HepG2 (cell line): ENCODE measurements around the gene BRAF. TPM values are rescaled to one million over a fixed set of nuclear protein-coding genes. Genes with fewer than 3 reads are reported as not detected.

ENCODE experiments used
- ATF1 ChIP-seq: IDR thresholded peaks from 2 replicates; pipeline ENCODE4 v1.6.1; 2016; ENCODE audit warnings: mild to moderate bottlenecking, control low read depth
- DR1 ChIP-seq: sonication (generic); formaldehyde crosslinking; IDR thresholded peaks from 2 replicates; pipeline ENCODE4 v1.8.0; 2021; ENCODE audit warnings: mild to moderate bottlenecking, missing genetic modification reagents, inconsistent platforms
- NFIC ChIP-seq: IDR thresholded peaks from 2 replicates; pipeline ENCODE4 v1.6.1; 2012; ENCODE audit warnings: mild to moderate bottlenecking, low read length, inconsistent platforms
- PAF1 ChIP-seq: IDR thresholded peaks from 2 replicates; pipeline ENCODE4 v1.6.1; 2016; ENCODE audit warnings: missing genetic modification reagents, missing compliant biosample characterization
- SAFB2 ChIP-seq: sonication (generic); formaldehyde crosslinking; IDR thresholded peaks from 2 replicates; pipeline ENCODE4 v1.5.1; 2020; ENCODE audit warnings: missing genetic modification reagents, low read depth, mild to moderate bottlenecking, borderline replicate concordance
- YY1 ChIP-seq: IDR thresholded peaks from 2 replicates; pipeline ENCODE4 v1.6.1; 2011; ENCODE audit warnings: low read length, low read depth, moderate library complexity, mild to moderate bottlenecking; ENCODE audit not compliant: insufficient read depth, insufficient replicate concordance
- ZNF10 ChIP-seq: sonication (generic); formaldehyde crosslinking; IDR thresholded peaks from 2 replicates; pipeline ENCODE4 v1.4.0; 2020; ENCODE audit warnings: mild to moderate bottlenecking, low read depth, missing genetic modification reagents, borderline replicate concordance
- ZNF343 ChIP-seq: sonication (generic); formaldehyde crosslinking; IDR thresholded peaks from 2 replicates; pipeline ENCODE4 v1.4.0; 2020; ENCODE audit warnings: mild to moderate bottlenecking, missing genetic modification reagents
- polyA plus RNA-seq, 8 experiments: library from polyadenylated mRNA; depleted of rRNA in 3 of 8; stranded (reverse) in 7 of 8; unstranded in 1 of 8; fragments of >200 nt; fragmentation: Illumina TruSeq in 4 of 8; extraction: Trizol in 4 of 8; gene quantifications; 2 replicates each; pipeline versions ENCODE4 v1.2.1 to v1.2.3, GENCODE V29; 2011 to 2016; ENCODE audit warnings: low read depth in 4 of 8, missing spikeins in 1 of 8, mixed read lengths in 1 of 8; ENCODE audit not compliant: insufficient read depth in 1 of 8
- total RNA-seq, 5 experiments: library from RNA; depleted of rRNA; stranded (reverse); fragments of >200 nt; fragmentation: Illumina TruSeq; extraction: Trizol; gene quantifications; 2 replicates each; pipeline ENCODE4 v1.2.3, GENCODE V29; 2016; ENCODE audit warnings: low read depth in 1 of 5
- TF ChIP-seq, protein P1 (sequence below): sonication (generic); formaldehyde crosslinking; IDR thresholded peaks from 2 replicates; pipeline ENCODE4 v1.9.0; 2021; ENCODE audit warnings: missing genetic modification reagents, mild to moderate bottlenecking, borderline replicate concordance
- TF ChIP-seq, protein P2 (sequence below): sonication (generic); formaldehyde crosslinking; IDR thresholded peaks from 2 replicates; pipeline ENCODE4 v1.4.0; 2020; ENCODE audit warnings: missing genetic modification reagents, mild to moderate bottlenecking, borderline replicate concordance
- TF ChIP-seq, protein P3 (sequence below): IDR thresholded peaks from 2 replicates; pipeline ENCODE4 v1.6.1; 2016; ENCODE audit warnings: mild to moderate bottlenecking, missing biosample characterization, missing genetic modification reagents
- TF ChIP-seq, protein P4 (sequence below): sonication (generic); formaldehyde crosslinking; IDR thresholded peaks from 2 replicates; pipeline ENCODE4 v1.4.0; 2020; ENCODE audit warnings: mild to moderate bottlenecking, missing genetic modification reagents
- TF ChIP-seq, protein P5 (sequence below): sonication (generic); IDR thresholded peaks from 2 replicates; pipeline ENCODE4 v1.6.1; 2016; ENCODE audit warnings: low read depth, borderline replicate concordance
- TF ChIP-seq, protein P6 (sequence below): sonication (generic); formaldehyde crosslinking; IDR thresholded peaks from 2 replicates; pipeline ENCODE4 v1.4.0; 2020; ENCODE audit warnings: missing genetic modification reagents

Gene BRAF
- total and polyA plus RNA-seq, 2 of the 13 experiments (the other 11 are each of a cell fraction or from before 2014, with no cell fraction given), result 12.5 to 13.4 TPM

DNA sequence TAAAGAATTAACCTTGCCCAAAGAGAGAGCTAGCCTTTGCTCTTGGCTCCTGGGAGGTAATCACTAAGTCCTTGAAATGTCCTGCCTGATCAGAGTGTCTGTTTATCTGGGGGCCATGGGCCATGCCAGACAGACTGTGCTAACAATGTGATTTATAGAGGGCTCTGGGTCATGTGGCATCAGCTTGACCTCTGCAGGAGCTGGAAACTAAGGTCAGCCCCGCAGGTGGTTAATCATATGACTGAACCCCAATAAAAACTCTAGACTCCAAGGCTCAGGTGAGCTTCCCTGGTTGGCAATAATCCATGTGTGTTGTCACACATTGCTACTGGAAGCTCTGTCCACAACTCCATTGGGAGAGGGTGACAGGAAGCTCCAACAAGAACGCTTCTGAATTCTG lies 180.7 kb downstream of the BRAF start (continued):
- TF ChIP-seq, protein P1, sequence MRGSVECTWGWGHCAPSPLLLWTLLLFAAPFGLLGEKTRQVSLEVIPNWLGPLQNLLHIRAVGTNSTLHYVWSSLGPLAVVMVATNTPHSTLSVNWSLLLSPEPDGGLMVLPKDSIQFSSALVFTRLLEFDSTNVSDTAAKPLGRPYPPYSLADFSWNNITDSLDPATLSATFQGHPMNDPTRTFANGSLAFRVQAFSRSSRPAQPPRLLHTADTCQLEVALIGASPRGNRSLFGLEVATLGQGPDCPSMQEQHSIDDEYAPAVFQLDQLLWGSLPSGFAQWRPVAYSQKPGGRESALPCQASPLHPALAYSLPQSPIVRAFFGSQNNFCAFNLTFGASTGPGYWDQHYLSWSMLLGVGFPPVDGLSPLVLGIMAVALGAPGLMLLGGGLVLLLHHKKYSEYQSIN (CRISPR knock-in tag), result no peak
- no peak for TF ChIP-seq NFIC
- TF ChIP-seq, protein P2, sequence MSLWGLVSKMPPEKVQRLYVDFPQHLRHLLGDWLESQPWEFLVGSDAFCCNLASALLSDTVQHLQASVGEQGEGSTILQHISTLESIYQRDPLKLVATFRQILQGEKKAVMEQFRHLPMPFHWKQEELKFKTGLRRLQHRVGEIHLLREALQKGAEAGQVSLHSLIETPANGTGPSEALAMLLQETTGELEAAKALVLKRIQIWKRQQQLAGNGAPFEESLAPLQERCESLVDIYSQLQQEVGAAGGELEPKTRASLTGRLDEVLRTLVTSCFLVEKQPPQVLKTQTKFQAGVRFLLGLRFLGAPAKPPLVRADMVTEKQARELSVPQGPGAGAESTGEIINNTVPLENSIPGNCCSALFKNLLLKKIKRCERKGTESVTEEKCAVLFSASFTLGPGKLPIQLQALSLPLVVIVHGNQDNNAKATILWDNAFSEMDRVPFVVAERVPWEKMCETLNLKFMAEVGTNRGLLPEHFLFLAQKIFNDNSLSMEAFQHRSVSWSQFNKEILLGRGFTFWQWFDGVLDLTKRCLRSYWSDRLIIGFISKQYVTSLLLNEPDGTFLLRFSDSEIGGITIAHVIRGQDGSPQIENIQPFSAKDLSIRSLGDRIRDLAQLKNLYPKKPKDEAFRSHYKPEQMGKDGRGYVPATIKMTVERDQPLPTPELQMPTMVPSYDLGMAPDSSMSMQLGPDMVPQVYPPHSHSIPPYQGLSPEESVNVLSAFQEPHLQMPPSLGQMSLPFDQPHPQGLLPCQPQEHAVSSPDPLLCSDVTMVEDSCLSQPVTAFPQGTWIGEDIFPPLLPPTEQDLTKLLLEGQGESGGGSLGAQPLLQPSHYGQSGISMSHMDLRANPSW, result peak; percentile 47; the same call in 1 of the 2 replicates
- TF ChIP-seq PAF1, result no peak
- TF ChIP-seq DR1 (CRISPR knock-in tag), result no peak
- no peak for TF ChIP-seq SAFB2 (CRISPR knock-in tag)
- TF ChIP-seq, protein P3, sequence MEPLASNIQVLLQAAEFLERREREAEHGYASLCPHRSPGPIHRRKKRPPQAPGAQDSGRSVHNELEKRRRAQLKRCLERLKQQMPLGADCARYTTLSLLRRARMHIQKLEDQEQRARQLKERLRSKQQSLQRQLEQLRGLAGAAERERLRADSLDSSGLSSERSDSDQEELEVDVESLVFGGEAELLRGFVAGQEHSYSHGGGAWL (CRISPR knock-in tag), result no peak
- TF ChIP-seq, protein P4, sequence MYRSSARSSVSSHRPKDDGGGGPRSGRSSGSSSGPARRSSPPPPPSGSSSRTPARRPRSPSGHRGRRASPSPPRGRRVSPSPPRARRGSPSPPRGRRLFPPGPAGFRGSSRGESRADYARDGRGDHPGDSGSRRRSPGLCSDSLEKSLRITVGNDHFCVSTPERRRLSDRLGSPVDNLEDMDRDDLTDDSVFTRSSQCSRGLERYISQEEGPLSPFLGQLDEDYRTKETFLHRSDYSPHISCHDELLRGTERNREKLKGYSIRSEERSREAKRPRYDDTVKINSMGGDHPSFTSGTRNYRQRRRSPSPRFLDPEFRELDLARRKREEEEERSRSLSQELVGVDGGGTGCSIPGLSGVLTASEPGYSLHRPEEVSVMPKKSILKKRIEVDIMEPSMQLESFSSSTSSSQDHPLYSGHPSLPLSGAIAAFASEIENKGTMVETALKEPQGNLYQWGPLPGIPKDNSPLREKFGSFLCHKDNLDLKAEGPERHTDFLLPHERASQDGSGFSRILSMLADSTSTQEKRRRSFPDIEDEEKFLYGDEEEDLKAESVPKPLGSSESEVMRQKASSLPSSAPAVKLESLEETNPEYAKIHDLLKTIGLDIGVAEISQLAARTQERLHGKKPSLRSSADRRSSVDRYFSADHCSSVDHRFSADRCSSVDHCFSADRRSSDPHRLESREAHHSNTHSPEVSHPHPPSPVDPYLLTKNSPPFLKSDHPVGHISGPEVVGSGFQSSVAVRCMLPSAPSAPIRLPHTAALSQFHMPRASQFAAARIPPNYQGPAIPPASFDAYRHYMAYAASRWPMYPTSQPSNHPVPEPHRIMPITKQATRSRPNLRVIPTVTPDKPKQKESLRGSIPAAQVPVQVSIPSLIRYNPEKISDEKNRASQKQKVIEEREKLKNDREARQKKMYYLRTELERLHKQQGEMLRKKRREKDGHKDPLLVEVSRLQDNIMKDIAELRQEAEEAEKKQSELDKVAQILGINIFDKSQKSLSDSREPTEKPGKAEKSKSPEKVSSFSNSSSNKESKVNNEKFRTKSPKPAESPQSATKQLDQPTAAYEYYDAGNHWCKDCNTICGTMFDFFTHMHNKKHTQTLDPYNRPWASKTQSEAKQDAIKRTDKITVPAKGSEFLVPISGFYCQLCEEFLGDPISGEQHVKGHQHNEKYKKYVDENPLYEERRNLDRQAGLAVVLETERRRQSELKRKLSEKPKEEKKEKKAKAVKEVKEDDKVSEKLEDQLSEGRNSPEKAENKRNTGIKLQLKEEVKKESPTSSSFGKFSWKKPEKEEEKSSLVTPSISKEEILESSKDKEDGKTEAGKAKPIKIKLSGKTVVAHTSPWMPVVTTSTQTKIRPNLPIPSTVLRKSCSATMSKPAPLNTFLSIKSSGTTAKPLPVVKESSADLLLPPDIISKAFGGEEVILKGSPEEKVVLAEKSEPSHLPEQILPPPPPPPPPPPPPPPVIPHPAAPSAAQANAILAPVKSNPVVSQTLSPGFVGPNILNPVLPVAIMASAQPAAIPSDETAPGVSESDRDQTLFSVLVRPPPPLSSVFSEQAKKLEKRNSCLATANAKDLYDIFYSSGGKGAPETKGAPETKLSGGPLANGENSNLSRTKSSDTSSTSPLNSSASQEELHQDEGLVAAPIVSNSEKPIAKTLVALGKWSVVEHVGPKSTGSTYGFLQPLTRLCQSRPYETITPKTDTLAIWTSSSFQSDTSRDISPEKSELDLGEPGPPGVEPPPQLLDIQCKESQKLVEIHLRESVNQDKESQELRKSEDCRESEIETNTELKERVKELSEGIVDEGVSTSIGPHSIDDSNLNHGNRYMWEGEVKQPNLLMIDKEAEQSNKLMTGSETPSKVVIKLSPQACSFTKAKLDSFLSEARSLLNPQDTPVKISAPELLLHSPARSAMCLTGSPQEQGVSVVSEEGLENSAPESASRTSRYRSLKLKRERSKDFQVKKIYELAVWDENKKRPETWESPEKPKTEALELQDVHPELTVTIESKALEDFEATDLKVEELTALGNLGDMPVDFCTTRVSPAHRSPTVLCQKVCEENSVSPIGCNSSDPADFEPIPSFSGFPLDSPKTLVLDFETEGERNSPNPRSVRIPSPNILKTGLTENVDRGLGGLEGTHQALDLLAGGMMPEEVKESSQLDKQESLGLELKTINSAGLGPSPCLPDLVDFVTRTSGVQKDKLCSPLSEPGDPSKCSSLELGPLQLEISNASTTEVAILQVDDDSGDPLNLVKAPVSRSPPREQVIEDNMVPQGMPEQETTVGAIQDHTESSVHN (CRISPR knock-in tag), result no peak
- no peak for TF ChIP-seq ATF1 (CRISPR knock-in tag)
- TF ChIP-seq, protein P5, sequence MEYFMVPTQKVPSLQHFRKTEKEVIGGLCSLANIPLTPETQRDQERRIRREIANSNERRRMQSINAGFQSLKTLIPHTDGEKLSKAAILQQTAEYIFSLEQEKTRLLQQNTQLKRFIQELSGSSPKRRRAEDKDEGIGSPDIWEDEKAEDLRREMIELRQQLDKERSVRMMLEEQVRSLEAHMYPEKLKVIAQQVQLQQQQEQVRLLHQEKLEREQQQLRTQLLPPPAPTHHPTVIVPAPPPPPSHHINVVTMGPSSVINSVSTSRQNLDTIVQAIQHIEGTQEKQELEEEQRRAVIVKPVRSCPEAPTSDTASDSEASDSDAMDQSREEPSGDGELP, result peak; percentile 23; the same call in 1 of the 2 replicates
- TF ChIP-seq, protein P6, sequence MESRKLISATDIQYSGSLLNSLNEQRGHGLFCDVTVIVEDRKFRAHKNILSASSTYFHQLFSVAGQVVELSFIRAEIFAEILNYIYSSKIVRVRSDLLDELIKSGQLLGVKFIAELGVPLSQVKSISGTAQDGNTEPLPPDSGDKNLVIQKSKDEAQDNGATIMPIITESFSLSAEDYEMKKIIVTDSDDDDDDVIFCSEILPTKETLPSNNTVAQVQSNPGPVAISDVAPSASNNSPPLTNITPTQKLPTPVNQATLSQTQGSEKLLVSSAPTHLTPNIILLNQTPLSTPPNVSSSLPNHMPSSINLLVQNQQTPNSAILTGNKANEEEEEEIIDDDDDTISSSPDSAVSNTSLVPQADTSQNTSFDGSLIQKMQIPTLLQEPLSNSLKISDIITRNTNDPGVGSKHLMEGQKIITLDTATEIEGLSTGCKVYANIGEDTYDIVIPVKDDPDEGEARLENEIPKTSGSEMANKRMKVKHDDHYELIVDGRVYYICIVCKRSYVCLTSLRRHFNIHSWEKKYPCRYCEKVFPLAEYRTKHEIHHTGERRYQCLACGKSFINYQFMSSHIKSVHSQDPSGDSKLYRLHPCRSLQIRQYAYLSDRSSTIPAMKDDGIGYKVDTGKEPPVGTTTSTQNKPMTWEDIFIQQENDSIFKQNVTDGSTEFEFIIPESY, result no peak
- no peak for TF ChIP-seq YY1
- TF ChIP-seq ZNF343, result no peak
- TF ChIP-seq ZNF10 (CRISPR knock-in tag), result no peak
